Measurements from ENCODE around the gene ICE2. TPM values are rescaled to one million over a fixed set of nuclear protein-coding genes. Genes with fewer than 3 reads are reported as not detected.

The ICE2 gene
- 25.9 and 27.1 TPM in 2 replicates for total RNA-seq

GRCh38 chr15:60478566-60479360, at the start of gene ICE2:
TSS of gene ICE2 (minus strand) at chr15:60479142. CDS start at chr15:60477977, 1,165 bp downstream.

GRCh38 chr15:60397772-60398445, 81.0 kb downstream of the ICE2 start, which contains the start of gene ANXA2:
TSS of gene ANXA2 (minus strand) at chr15:60397986. CDS start at chr15:60386075, 11,911 bp downstream.

Other genes starting within 250 kb of the ICE2 start
- 1,975 and 2,506 TPM in 2 replicates for gene ANXA2, start 81.2 kb downstream of the ICE2 start, total RNA-seq